HepG2 (cell line): Measurements from ENCODE around the gene CDC25C. TPM values are rescaled to one million over a fixed set of nuclear protein-coding genes. Genes with fewer than 3 reads are reported as not detected.

Experiments used
- AKNA ChIP-seq: sonication (generic); formaldehyde crosslinking; IDR thresholded peaks from 2 replicates; pipeline ENCODE4 v1.4.0; 2020; ENCODE audit warnings: missing genetic modification reagents, borderline replicate concordance
- ATF7-NPFF ChIP-seq: sonication (generic); formaldehyde crosslinking; IDR thresholded peaks from 2 replicates; pipeline ENCODE4 v1.8.1; 2023; ENCODE audit warnings: mild to moderate bottlenecking, low read depth, missing genetic modification reagents, moderate library complexity
- FOXK1 ChIP-seq: sonication (generic); formaldehyde crosslinking; IDR thresholded peaks from 2 replicates; pipeline ENCODE4 v1.4.0; 2020; ENCODE audit warnings: low read depth, missing genetic modification reagents, borderline replicate concordance
- FOXO1 ChIP-seq: sonication (generic); formaldehyde crosslinking; IDR thresholded peaks from 2 replicates; pipeline ENCODE4 v1.4.0; 2020; ENCODE audit warnings: missing genetic modification reagents
- GPBP1L1 ChIP-seq: sonication (generic); formaldehyde crosslinking; IDR thresholded peaks from 2 replicates; pipeline ENCODE4 v1.5.0; 2020; ENCODE audit warnings: mild to moderate bottlenecking, missing genetic modification reagents
- GTF2F1 ChIP-seq: fragments of 150-350 bp; IDR thresholded peaks from 2 replicates; pipeline ENCODE4 v1.6.1; 2014; ENCODE audit warnings: low read length
- HDAC1 ChIP-seq: sonication (generic); formaldehyde crosslinking; IDR thresholded peaks from 2 replicates; pipeline ENCODE4 v1.5.1; 2020; ENCODE audit warnings: mild to moderate bottlenecking, missing genetic modification reagents
- KMT2B ChIP-seq: IDR thresholded peaks from 2 replicates; pipeline ENCODE4 v1.6.1; 2016; ENCODE audit warnings: missing genetic modification reagents, missing compliant biosample characterization
- NONO ChIP-seq, 2 experiments: fragments of 450-650 bp in 1 of 2; sonication (generic) in 1 of 2; formaldehyde crosslinking in 1 of 2; IDR thresholded peaks in 1 of 2; conservative IDR thresholded peaks in 1 of 2; 2 replicates each; pipeline versions ENCODE4 v1.6.1 to v1.8.0; 2017 to 2022; ENCODE audit warnings: mild to moderate bottlenecking in 1 of 2, missing genetic modification reagents in 1 of 2, moderate library complexity in 1 of 2
- POGK ChIP-seq: sonication (generic); formaldehyde crosslinking; conservative IDR thresholded peaks from 2 replicates; pipeline ENCODE4 v1.8.0; 2022; ENCODE audit warnings: mild to moderate bottlenecking, moderate library complexity, missing genetic modification reagents
- POLR2AphosphoS2 ChIP-seq: IDR thresholded peaks from 2 replicates; pipeline ENCODE4 v1.6.1; 2011; ENCODE audit warnings: low read depth, low read length, improper control_type of control experiment
- RFXANK ChIP-seq: IDR thresholded peaks from 2 replicates; pipeline ENCODE4 v1.6.1; 2016
- SRSF9 ChIP-seq: fragments of 200-400 bp; formaldehyde crosslinking; IDR thresholded peaks from 2 replicates; pipeline ENCODE4 v1.6.1; 2018; ENCODE audit warnings: borderline replicate concordance, mild to moderate bottlenecking, low read depth, low read length; ENCODE audit not compliant: insufficient read depth, poor library complexity, severe bottlenecking
- U2AF1 ChIP-seq: fragments of 200-400 bp; formaldehyde crosslinking; optimal IDR thresholded peaks from 2 replicates; pipeline ENCODE3; 2017; ENCODE audit warnings: mild to moderate bottlenecking, low read depth, low read length
- ZNF567 ChIP-seq: sonication (generic); formaldehyde crosslinking; IDR thresholded peaks from 2 replicates; pipeline ENCODE4 v1.8.1; 2023; ENCODE audit warnings: mild to moderate bottlenecking, missing genetic modification reagents, borderline replicate concordance
- ZNF878 ChIP-seq: sonication (generic); formaldehyde crosslinking; IDR thresholded peaks from 2 replicates; pipeline ENCODE4 v1.8.1; 2023; ENCODE audit warnings: mild to moderate bottlenecking, missing genetic modification reagents, moderate library complexity
- polyA plus RNA-seq, 8 experiments: library from polyadenylated mRNA; depleted of rRNA in 3 of 8; stranded (reverse) in 7 of 8; unstranded in 1 of 8; fragments of >200 nt; fragmentation: Illumina TruSeq in 4 of 8; extraction: Trizol in 4 of 8; gene quantifications; 2 replicates each; pipeline versions ENCODE4 v1.2.1 to v1.2.3, GENCODE V29; 2011 to 2016; ENCODE audit warnings: low read depth in 4 of 8, missing spikeins in 1 of 8, mixed read lengths in 1 of 8; ENCODE audit not compliant: insufficient read depth in 1 of 8
- total RNA-seq, 5 experiments: library from RNA; depleted of rRNA; stranded (reverse); fragments of >200 nt; fragmentation: Illumina TruSeq; extraction: Trizol; gene quantifications; 2 replicates each; pipeline ENCODE4 v1.2.3, GENCODE V29; 2016; ENCODE audit warnings: low read depth in 1 of 5
- TF ChIP-seq, protein P1 (sequence below): sonication (generic); formaldehyde crosslinking; IDR thresholded peaks from 2 replicates; pipeline ENCODE4 v1.5.0; 2020; ENCODE audit warnings: mild to moderate bottlenecking, missing genetic modification reagents

The CDC25C gene
- total and polyA plus RNA-seq, 2 of the 13 experiments (the other 11 are each of a cell fraction or from before 2014, with no cell fraction given): 17.7 to 27.6 TPM

DNA sequence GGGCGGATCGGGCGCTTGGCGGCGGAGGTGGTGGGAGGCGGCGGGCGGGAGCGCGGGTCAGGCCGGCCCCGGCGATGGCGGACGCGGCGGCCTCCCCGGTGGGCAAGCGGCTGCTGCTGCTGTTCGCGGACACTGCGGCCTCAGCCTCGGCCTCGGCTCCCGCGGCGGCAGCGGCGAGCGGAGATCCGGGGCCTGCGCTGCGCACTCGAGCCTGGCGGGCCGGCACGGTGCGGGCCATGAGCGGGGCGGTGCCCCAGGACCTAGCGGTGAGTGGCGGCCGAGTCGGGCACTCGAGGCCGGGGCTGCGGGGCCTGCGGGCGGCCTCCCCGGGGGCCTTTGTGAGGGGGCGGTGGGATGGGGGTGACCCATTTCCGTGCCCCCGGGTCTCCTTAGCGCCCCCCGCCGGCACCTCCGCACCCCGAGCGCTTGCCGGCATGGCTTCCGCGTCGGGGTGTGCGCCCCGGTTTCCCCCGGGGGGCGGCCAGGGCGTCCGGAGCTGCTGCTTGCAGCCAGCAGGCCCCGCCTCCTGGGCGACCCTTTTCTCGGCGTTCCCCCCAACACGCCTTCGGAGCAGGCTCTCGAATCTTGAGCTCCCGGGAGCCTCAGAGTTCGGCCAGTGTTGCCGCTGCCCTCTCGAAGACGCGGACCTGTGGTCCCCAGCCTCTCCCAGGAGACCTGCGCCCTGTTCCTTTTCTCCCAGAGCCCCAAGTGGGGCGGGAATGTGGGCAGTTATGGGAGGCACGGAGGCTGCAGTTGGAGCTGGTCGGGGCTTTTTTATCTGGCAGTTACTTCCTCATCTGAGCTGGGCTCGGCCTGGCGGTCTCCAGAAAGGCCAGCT is 21.3 kb upstream of the CDC25C start (continued):
- TF ChIP-seq AKNA (CRISPR knock-in tag): no peak
- TF ChIP-seq SRSF9: no peak
- TF ChIP-seq GPBP1L1 (CRISPR knock-in tag): no peak
- no peak for TF ChIP-seq GTF2F1
- no peak for TF ChIP-seq U2AF1
- TF ChIP-seq KMT2B (CRISPR knock-in tag): no peak; the same call in 1 of the 2 replicates
- TF ChIP-seq ZNF567 (CRISPR knock-in tag): no peak
- TF ChIP-seq, protein P1, sequence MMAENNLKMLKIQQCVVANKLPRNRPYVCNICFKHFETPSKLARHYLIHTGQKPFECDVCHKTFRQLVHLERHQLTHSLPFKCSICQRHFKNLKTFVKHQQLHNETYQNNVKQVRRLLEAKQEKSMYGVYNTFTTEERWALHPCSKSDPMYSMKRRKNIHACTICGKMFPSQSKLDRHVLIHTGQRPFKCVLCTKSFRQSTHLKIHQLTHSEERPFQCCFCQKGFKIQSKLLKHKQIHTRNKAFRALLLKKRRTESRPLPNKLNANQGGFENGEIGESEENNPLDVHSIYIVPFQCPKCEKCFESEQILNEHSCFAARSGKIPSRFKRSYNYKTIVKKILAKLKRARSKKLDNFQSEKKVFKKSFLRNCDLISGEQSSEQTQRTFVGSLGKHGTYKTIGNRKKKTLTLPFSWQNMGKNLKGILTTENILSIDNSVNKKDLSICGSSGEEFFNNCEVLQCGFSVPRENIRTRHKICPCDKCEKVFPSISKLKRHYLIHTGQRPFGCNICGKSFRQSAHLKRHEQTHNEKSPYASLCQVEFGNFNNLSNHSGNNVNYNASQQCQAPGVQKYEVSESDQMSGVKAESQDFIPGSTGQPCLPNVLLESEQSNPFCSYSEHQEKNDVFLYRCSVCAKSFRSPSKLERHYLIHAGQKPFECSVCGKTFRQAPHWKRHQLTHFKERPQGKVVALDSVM (CRISPR knock-in tag): peak; percentile 65; the same call in 1 of the 2 replicates
- TF ChIP-seq FOXO1 (CRISPR knock-in tag): no peak
- peak; percentile 24; the same call in 1 of the 2 replicates for TF ChIP-seq ATF7-NPFF (CRISPR knock-in tag)
- no peak for TF ChIP-seq POLR2AphosphoS2
- no peak for TF ChIP-seq RFXANK (CRISPR knock-in tag)
- TF ChIP-seq POGK (CRISPR knock-in tag): no peak; the same call in none of the 2 replicates
- no peak for TF ChIP-seq ZNF878 (CRISPR knock-in tag)
- no peak for TF ChIP-seq FOXK1 (CRISPR knock-in tag)
- no peak for TF ChIP-seq NONO (IDR thresholded peaks at IDR 0.05)
- TF ChIP-seq NONO (CRISPR knock-in tag; conservative IDR thresholded peaks at IDR 0.05): no peak
- peak; percentile 39; the same call in 1 of the 2 replicates for TF ChIP-seq HDAC1 (CRISPR knock-in tag)
